HG03095 (cell line): ENCODE measurements around the gene SMIM13.
A peak's percentile ranks its signal among the peaks of the same experiment; 100 is the strongest.

Experiments
- ATAC-seq: cut with Tn5 transposase; IDR thresholded peaks from one replicate; pipeline ENCODE4 v1.9.1; 2021; ENCODE audit warnings: moderate library complexity; ENCODE audit not compliant: unreplicated experiment

The SMIM13 gene

DNA sequence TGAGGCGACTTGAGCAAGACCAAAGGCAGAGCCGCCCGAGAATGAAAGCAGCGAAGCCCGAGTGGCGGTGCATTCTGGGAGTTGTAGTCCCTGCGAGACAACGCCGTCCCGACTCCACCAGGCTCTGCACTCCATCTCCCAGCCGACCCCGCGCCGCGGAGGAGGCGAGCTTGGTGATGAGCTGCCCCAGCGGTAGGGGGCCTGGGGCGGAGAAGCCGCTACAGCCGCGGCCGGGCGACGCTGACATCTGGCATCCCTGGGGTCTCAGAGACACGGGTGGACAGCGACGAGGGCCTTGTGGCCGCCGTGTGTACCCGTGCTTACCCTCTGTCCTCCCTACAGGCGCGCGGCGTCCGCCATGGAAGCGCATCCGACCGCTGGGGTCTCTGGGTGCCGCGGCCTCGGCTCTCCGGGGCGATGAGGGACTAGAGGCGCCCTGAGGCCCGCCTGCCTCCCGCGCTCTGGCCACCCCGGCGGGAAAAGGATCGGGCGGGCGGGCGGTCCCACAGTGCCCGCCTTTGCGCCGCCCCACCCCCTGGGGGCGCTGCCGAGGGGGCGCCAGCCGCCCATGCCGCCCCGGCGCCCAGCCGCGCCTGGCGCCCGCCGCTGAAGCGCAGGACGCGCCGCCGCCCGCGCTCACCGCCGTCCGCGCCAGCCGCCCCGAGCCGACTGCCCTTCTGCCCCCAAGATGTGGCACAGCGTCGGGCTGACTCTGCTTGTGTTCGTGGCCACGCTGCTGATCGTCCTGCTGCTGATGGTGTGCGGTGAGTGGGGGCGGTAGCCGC is at the start of gene SMIM13:
Gene SMIM13, plus strand, starts transcription at position 209 of the 785 bp plus-strand sequence. Its CDS starts 480 bp downstream, at position 689.
- ATAC-seq, result peak; percentile 86

DNA sequence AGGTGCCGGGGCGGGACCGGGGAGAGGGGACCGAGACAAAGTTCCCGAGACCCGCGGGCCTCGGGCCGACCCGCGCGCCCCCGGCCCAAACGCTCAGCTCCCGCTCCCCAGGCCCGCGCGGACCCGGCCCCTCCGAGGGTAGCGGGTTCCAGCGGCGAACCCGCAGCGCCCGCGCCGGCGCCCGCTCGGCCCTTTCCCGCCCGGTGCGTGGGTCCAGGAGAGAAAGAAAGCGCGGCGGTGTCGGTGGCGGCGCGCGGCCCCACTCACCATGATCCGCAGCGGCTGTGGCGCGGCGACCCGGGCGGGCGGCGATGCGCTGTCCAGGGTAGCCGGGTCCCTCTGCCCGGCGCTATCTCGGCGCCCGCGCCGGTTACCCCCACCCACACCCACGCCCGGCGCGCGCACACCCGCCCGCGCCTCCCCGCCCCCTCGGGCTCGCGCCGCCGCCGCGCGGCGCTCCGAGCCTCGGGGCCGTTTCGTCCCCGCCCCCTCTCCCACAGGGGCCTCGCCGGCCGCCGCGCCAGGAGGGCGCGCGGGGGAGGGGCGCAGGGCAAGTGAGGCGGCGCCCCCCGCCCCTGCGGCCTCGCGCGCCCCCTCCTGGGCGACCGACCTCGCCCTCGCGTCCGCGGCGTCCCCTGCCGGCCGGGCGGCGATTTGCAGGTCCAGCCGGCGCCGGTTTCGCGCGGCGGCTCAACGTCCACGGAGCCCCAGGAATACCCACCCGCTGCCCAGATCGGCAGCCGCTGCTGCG is 49.5 kb upstream of the SMIM13 start, which contains the start of gene ELOVL2:
Gene ELOVL2, minus strand, starts transcription at position 345 of the 751 bp plus-strand sequence. Its CDS starts 75 bp downstream, at position 270.
- ATAC-seq, result no peak

- ATAC-seq, result no peak
These were observed 48.9 kb upstream of the SMIM13 start for GRCh38 chr6:11044712-11045167.

- no peak for ATAC-seq
These were observed 42.9 kb upstream of the SMIM13 start for GRCh38 chr6:11050731-11051130.

DNA sequence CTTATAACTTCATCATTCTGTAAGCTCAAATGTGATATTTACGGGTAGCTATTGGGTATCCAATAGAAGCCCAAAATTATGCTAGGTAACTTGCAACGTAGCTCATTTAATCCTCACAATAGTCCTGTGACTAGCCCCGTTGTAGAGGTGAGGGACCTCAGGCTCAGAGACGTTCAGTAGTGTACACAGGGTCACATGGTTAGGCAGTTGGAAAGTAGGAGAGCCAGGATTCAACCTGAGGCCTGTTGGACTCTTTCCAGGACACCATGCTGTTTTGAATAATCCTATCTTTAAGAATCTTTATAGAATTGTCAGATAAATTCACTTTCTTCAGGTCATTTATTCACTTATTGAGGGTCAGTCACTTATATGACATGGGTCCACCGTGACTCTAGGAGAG is 40.3 kb upstream of the SMIM13 start:
- ATAC-seq, result no peak

GRCh38 chr6:11054722-11055121 is 38.9 kb upstream of the SMIM13 start:
- no peak for ATAC-seq

- ATAC-seq, result no peak
These were observed 38.5 kb upstream of the SMIM13 start for GRCh38 chr6:11055127-11055627.

GRCh38 chr6:11056871-11057270 is 36.8 kb upstream of the SMIM13 start:
- no peak for ATAC-seq

GRCh38 chr6:11058406-11058805 is 35.2 kb upstream of the SMIM13 start:
- no peak for ATAC-seq

- ATAC-seq, result no peak
These were observed 31.6 kb upstream of the SMIM13 start for GRCh38 chr6:11062083-11062482.

- ATAC-seq, result no peak
These were observed 30.9 kb upstream of the SMIM13 start for GRCh38 chr6:11062715-11063114.

DNA sequence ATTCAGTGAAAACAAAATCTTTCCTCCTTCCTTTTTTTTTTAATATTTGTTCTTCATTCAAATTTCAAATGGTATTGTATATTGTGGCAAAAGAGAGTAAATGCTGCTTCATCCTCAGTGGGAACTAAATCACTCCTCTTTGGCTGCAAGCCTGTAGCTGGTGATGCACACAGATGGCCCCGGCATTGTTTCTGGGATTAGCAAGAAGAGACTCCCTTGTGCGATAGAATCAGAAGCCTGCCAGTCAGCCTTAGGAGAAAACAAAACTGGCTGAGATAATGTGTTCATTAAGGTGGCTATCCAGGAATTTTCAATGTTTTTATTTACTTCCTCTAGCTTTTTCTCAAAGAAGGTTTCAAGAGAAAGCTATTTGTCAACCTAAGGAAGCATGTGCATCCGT is 28.8 kb upstream of the SMIM13 start:
- no peak for ATAC-seq

- ATAC-seq, result no peak
These were observed 28.0 kb upstream of the SMIM13 start for GRCh38 chr6:11065436-11066202.

DNA sequence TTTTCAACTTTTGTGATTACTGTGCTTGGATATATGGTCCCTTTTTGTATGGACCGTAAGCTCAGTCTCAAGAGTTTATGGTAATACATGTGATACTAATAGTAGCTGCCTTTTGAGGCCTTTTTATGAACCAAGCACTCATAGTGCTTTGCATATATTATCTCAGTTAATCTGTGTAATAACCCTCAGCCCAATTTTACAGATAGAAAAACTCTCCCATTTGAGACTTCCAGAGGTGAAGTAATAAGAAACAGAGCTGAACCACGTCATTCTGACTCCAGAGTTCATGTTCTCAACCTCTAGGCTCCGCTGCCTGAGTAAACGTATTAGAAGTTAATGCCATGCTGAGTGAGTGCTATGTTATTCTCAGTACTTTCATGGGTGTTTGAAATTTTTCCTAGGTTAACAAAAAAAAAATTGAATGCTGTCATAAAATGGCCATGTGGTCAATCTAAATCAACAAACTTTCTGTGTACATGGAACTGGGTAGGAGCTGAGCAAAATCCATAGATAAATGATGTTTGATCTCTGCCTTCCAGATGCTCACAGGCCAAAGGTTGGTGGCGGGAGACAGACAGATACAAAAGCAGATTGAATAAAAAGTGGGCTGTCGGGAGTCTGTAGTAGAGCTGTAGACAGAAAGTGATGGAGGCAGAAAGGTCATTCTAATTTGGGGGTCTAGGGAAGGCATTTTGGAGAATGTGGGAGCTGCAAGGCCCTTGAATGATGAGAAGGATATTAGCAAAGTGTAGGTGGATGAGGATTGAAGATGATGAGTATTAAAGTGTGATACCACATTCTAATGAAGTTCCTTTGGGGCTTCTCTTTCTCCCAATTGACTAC is 26.9 kb upstream of the SMIM13 start:
- ATAC-seq, result no peak

DNA sequence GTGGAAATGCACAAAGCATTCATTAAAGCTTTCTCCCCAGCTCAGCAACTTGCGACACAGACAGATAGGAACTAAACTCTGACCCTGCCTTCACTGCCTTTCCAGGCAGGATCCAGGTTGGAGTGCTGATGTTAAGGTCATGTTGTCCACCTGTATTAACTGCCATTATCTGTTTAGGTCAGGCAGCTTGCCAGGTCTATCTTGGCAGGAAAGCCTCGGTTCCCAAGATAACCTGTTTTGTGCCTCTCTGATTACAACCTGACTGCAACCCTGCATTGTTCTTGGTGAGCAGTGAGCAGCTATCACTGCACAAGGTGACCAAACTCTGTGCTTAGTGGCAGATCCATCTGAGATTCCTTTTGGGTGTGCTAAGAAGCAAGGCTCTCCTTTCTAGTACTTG is 26.3 kb upstream of the SMIM13 start:
- no peak for ATAC-seq

DNA sequence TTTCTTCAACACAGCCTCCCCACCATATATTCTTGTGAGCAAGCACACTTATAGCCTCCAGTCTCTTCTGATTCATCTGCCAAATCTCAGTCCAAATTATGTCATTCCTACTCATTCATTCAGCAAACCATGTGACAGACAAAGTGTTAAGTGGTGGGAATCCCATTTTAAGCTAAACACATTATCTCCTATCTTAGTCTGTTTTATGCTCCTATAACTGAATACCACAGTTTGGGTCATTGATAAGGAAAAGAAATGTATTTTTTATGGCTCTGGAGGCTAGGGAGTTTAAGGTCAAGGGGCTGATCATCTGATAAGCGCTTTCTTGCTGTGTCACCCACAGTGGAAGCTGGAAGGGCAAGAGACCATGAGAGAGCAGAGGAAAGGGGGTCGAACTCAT is 23.9 kb upstream of the SMIM13 start:
- ATAC-seq, result no peak

GRCh38 chr6:11072101-11072500 is 21.5 kb upstream of the SMIM13 start:
- ATAC-seq, result no peak

DNA sequence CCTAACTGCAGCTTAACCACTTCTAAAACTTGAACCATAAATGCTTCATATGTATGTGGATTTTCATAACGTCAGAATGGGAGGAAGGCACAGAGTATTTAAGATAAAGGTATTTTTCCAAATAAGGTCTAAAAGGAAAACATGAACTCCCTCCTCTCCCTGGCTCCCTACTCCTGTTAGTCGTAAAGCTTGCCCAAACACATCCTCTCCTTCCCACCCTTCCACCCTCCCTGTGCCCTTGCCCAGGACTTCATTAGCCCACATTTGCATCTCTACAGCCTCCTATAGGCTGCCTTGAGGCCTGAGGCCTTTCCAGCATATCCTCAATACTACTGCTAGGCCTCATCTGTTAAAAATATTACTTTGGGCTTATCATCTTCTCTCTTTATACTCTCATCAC is 17.1 kb upstream of the SMIM13 start:
- no peak for ATAC-seq

GRCh38 chr6:11078266-11078665 is 15.4 kb upstream of the SMIM13 start:
- no peak for ATAC-seq

DNA sequence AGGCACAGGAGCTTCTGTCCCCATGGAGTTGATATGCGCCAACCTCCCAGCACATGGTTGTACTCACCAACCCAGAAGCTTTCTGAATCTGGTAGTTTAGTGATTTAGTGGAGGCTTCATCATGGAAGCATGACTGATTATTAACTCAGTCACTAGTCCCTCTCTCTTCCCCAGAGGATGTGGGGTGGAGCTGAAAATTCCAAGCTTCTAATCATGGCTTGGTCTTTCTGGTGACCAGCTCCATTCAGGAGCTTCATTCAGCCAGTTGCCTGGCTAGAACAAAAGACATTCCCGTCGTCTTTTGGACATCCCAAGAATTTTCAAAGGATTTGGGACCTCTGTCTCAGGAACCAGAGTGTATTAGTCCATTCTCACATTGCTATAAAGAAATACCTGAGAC is 13.3 kb upstream of the SMIM13 start:
- no peak for ATAC-seq
